Stimulated activated CD8-positive, alpha-beta memory T cell treated with anti-CD3 and anti-CD28 coated beads, Interleukin-7, amount 100 ng/mL, for 24 hours (primary cell): ENCODE data around the gene AKNAD1.

Experiments used
- DNase-seq: peaks from one replicate; pipeline ENCODE4 v3.0.0-alpha.2; 2020; ENCODE audit warnings: low read depth

Gene AKNAD1

GRCh38 chr1:108863984-108864383 is 7.1 kb upstream of the AKNAD1 start:
- DNase-seq = no peak

DNA sequence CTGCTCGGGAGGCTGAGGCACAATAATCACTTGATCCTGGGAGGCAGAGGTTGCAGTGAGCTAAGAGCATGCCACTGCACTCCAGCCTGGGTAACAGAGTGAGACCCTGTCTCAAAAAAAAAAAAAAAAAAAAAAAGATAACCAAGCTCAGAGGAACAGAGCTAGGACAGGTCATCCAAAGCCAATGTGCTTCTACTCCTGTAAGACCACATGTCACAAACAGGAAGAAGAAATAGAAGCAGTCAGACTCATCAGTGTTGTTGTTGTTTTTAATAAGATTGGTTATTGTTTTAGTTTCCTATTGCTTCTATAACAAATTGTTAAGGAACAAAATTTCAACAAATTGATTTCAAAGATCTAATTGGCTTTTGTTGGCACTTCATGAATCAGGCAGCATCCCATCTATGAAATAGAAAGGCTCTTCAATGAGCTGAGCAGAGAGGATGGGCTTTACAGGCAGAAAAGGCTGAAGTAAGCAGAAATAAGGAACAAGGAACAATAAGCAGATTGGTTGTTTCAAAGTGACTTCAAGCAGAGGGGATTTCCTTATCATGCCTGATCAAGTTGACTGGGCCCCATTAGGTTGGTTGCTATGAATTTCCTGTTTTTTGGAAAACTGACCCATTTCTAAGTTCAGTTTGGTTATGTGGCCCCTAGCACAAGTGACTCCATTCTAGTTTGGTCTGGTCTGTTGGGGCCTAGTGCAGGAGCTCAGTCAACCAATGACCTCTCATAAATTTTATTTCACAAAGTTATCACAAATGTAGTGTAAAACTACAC is 6.0 kb upstream of the AKNAD1 start:
- no peak for DNase-seq

DNA sequence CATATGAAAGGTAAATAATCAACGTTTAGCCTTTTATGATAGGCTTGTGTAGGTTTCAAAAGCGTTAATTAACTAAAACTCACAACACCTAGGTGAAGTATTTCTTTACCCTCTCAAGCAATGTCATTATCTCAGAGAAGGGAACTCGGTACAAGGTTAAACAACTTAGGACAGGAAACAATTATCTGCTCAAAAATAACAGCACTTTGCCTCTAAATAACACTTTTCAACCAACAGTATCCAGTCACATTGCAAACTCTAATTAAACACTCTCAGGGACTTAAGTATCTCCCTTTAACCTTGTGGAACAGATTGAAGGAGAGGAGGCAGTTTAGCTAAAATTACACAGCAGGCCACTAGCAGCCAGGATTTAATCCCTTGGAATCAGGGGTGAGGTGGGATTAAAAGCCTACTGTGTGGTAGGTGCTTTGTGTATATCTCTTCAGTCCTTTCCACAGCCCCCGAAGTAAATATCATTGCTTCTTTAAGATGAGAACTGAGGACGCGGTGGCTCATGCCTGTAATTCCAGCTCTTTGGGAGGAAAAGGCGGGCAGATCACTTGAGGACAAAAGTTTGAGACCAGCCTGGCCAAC is 5.2 kb upstream of the AKNAD1 start:
- no peak for DNase-seq

GRCh38 chr1:108861566-108861965 is 4.7 kb upstream of the AKNAD1 start:
- no peak for DNase-seq

DNA sequence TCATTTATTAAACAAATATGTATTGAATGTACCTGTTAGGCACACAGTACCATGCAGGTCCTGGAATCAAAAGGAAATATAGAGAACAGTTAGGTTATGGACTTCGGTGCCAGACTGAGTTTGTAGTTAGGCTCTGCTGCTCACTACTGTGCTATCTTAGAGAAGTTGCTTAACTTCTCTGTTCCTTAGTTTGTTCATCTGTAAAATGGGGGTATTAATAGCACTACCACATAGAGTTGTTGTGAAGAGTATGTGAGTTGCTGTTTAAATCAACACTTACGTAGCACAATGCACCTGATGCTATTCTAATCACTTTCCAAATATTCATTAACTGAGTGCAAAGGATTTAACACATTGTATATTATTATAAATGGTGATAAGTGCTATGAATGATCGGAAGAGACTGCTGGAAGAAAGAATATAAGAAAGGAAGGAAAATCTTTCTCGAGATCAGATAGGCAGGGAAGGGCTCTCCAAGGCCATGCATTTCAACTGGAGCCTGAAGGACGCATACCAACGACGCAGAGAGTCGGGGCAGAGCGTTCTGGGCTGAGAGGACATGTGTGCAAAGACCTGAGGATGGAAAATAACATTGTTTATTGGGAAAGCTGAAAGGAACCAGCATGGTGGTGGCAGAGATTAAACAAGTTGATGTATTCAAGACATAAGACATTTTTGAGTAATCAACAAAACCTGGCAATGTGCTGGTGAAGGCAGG is 3.5 kb upstream of the AKNAD1 start:
- no peak for DNase-seq

GRCh38 chr1:108858230-108858950 is 1.5 kb upstream of the AKNAD1 start:
- no peak for DNase-seq

DNA sequence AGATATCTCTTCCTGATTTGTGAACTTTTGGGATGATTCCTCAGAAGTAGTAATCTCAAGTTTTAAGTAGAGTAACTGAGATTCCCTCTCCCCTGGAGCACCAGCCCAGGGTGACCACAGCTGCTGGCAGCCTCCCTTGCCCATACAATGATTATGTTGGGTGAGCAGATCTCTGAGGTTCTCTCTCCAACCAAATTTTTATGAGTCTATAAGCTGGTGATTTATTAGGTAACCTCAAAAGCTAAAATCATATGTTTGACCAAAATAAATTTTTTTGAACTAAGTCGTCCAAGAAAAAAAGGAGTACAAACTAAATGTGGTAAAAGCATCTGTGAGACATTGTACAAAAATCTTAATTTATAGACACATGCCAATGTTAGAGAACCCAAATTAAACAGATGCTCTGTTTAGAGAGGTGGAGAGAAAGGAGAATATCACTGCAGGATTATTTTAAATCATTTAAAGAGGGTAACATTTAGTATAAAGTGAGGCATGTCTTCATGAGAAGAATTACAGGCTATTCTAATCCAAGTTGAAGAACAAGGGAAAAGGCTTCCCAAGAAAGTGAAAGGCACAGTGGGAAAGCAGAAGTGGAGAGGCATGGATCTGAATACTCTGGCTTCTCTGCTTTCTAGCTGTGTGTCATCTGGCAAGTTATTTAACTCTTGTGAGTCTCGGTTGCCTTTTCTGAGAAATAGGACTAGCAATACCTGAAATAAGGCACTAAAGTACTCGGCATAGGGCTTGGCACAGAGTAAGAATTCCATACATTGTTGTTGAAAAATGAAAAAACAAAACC is 2.5 kb downstream of the AKNAD1 start:
- DNase-seq = no peak

GRCh38 chr1:108852221-108852975 is 4.5 kb downstream of the AKNAD1 start:
- no peak for DNase-seq

DNA sequence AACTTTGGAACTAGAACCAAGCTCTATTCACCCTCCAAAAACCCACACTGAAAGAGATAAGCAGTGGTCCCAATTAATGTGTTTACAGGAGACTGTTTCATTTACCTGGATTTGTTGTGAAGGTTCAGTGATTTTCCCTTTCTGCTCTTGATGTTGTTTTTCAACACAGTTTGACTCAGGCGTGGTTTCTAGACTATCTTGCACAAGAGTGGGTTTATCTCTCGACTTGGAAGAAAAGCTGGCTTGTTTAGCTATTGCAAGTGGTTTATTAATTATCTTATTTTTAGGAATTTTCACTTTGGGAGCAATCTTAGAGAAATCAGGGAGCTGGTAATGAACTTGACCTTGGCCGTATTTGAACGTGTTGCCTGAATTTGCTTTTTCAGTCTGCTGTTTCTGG is 5.3 kb downstream of the AKNAD1 start:
- DNase-seq = no peak

DNA sequence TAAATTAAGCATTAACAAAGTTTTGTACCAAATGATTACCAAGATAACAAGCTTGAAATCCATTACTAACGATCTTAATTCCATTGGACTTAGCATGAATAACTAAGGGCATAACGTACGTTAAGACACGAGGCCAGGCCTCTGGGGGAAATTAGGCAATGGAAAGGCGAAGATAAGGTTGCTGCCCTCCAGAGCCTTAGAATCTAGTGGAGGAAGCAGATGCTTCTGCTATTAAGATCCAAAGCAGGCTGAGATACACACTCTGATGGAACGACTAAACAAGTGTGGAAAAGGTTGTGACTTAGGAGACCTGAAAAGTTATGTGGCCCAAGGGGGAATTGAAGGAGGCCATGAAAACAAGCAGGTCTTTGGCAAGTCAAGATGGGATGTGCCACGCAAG is 6.0 kb downstream of the AKNAD1 start:
- no peak for DNase-seq

DNA sequence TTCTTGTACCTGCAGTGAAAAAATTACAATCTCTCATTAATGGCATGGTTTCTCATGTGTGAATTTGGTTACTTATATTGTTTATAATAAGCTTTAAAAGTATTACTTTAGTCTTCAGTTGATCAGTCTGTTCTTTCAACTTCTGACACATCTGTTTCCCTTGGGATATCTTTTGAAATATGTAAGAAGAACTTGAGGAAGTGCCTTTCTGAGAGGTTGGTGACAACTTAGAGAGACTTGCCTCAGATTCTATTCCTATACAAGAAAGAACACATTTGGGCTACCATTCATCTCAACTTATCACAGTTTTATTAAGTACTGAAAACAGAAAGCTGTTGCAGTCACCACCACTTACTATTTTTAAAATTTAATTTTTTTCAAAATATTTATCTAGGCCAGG is 8.1 kb downstream of the AKNAD1 start:
- no peak for DNase-seq

GRCh38 chr1:108847494-108847893 is 9.4 kb downstream of the AKNAD1 start:
- DNase-seq = no peak

- no peak for DNase-seq
Measured at GRCh38 chr1:108845991-108846390, 10.9 kb downstream of the AKNAD1 start.

DNA sequence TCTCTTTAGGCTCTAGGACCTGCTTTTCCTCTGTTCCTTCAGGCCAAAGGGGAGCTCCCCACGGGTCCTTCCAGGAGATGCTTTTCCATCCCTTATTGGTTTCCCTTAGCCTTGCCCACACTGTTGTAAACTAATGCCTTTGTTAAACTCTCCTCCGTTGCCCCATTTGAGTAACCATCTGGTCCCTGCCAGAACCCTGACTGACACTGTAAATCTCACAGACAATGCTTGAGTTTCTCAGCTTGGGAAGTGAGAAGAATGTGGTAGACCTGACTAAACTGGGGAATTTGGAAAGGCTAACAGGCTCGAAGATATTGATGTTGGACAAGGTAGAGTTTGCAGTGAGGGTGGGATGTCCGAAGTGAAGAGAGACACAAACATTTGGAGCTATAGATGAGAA is 11.4 kb downstream of the AKNAD1 start:
- no peak for DNase-seq

DNA sequence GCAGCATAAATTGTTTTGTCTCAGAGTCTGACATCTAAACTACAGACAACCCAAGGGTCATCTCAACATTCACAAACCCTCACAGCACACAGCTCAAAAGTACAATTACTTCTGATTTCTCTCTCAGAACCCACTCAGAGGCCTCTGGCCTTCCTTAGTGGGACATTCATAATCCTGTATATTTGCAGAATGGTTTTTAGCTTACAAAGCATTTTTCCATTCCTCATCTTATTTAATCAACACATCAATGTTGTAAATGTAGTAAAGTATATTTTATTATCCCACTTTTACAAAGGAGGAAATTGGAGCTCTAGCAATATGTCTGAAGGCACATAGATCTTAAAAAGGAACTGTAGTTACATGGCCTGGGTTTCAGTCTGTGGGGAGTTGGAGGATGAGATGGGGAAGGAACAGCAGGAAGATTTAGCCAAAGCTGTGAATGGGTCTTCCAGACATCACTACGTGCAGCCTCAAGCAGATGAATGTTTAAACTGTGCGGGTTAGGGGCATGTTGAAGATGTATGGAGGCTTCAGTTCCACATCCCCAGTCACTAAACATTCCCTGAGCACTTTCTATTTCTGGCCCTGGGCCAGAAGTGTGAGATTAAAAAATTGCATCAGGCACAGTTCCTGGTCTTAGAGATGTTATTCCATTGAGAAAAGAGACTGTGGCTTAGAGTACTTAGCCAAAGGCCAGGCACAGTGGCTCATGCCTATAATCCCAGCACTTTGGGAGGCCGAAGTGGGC is 13.3 kb downstream of the AKNAD1 start:
- no peak for DNase-seq

- no peak for DNase-seq
Measured at GRCh38 chr1:108842525-108843181, 14.2 kb downstream of the AKNAD1 start.

DNA sequence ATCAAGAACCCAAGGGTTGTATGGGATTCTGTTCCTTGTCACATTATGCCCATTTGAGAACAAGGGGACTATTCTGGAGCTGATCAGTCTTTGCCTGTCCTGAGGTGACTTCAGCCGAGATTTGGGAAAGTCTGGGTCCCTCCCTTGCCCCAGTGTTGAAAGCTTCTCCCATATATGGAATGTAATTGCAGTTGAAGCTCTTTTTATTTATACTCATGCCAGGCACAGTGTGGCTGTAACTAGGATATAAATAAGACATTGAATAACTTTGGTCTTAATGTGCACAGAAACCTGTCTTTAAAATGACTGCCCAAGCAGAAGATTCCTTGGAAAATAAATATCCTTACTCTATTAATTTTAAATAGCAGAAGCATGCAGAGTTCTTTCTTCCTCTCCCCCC is 15.2 kb downstream of the AKNAD1 start:
- no peak for DNase-seq

GRCh38 chr1:108832929-108833328 is 24.0 kb downstream of the AKNAD1 start:
- DNase-seq = no peak

DNA sequence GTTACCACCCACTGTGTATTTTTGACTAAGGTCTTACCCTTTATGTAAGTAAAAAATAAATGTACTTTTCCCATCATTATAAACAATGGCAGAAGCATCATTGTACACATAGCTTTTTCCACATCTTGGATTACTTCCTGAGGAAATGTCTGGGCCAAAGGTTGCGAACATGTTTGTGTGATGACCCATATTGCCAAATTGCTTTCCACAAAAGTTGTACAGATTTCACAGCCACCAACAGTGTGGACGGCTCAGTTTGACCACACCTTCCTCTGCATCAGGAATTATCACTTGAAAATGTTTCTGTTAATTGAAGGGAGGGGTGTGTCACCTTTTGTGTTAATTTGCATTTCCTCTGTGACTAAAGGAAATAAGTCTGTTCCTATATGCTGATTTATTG is 25.7 kb downstream of the AKNAD1 start:
- DNase-seq = no peak
